Measurements from ENCODE around the gene PAFAH1B1. TPM values are rescaled to one million over a fixed set of nuclear protein-coding genes. Genes with fewer than 3 reads are reported as not detected.
"Not testable (repeated sequence)": the region's sequence is repeated elsewhere in the genome, so short reads cannot be mapped to it uniquely, and the experiment has no call there.

PAFAH1B1 gene
- total RNA-seq, 1 donor from 2014 or later = 96.6 TPM

DNA sequence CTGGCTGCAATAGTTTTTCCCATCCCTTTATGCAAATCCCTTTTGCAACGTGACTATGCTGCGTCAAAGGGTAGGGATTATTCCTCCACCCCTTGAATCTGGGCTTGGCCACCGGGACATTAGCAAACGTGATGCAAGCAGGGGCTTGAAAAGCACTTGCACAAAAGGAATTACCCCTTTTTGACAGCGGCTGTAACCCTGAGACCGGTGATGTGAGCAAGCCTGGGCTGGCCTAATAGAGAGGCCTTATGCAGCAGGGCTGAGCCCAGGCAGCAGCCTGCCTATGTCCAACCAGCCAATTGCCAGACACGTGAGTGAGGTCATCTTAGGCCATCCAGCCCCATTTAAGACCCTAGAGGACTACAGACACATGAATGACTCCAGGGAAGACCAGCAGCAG lies 30.4 kb upstream of the PAFAH1B1 start:
- no peaks in the 10 kb centered on the region for H3K27me3 ChIP-seq (ENCODE audit: control insufficient read depth in 3 of 3, insufficient read depth in 3 of 3, low read length in 3 of 3)
- H3K36me3 ChIP-seq (ENCODE audit: control insufficient read depth in 3 of 3, insufficient read depth in 3 of 3, low read length in 3 of 3) = no peaks in the 10 kb centered on the region
- no peak overlapping the region for H3K9ac ChIP-seq (ENCODE audit: low read depth in 1 of 3, low read length in 3 of 3)
- no peak overlapping the region for H3K4me3 ChIP-seq (ENCODE audit: low read length in 3 of 3)
- H3K27ac ChIP-seq (ENCODE audit: low read depth, low read length) = no peak overlapping the region
- no peaks in the 10 kb centered on the region for H3K4me1 ChIP-seq (ENCODE audit: control insufficient read depth in 3 of 3, insufficient read depth in 3 of 3, low read length in 3 of 3)
- H3K9me3 ChIP-seq (ENCODE audit: control insufficient read depth in 3 of 3, low read length in 3 of 3) = no peaks in the 10 kb centered on the region

DNA sequence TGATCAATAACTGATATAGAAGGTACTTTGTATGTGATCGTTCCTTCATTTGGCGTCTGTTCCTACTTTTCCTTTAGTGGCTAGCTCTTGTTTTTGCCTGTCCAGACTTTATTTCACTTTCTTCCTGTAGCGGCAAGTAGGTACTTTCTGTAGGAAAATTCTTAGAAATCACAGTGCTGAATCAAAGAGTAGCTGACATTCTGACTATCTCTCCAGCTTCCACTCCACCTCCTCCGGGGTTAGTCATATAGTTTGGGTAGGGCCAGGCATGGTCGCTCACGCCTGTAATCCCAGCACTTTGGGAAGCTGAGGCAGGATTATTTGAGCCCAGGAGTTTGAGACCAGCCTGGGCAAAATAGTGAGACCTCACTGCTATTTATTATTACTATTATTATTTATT lies 29.9 kb upstream of the PAFAH1B1 start:
- Histone ChIP-seq H3K36me3 (ENCODE audit: control insufficient read depth in 3 of 3, insufficient read depth in 3 of 3, low read length in 3 of 3) (no peaks in the 10 kb centered on the region), H3K4me1 (ENCODE audit: control insufficient read depth in 3 of 3, insufficient read depth in 3 of 3, low read length in 3 of 3) (no peaks in the 10 kb centered on the region), H3K4me3 (ENCODE audit: low read length in 3 of 3) (no peak overlapping the region), H3K9ac (ENCODE audit: low read depth in 1 of 3, low read length in 3 of 3) (no peak overlapping the region), H3K27ac (ENCODE audit: low read depth, low read length) (no peak overlapping the region), H3K27me3 (ENCODE audit: control insufficient read depth in 3 of 3, insufficient read depth in 3 of 3, low read length in 3 of 3) (no peaks in the 10 kb centered on the region), H3K9me3 (ENCODE audit: control insufficient read depth in 3 of 3, low read length in 3 of 3) (no peaks in the 10 kb centered on the region)

DNA sequence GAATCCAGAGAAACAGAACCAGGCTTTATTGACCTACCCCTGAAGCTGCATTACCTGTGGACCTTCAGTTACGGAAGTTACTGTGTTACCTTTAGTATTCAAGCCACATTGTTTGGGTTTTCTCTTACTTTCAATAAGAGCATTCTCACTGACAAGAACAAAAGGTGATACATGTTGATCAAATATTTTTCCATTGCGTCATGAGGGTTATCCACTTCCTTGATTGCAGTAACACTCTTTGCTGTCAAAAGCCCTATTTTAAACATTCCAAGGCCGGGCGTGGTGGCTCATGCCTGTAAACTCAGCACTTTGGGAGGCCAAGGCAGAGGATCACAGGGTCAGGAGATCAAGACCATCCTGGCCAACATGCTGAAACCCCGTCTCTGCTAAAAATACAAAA lies 28.6 kb upstream of the PAFAH1B1 start:
- no peak overlapping the region for H3K27ac ChIP-seq (ENCODE audit: low read depth, low read length)
- no peak overlapping the region for H3K4me3 ChIP-seq (ENCODE audit: low read length in 3 of 3)
- H3K36me3 ChIP-seq (ENCODE audit: control insufficient read depth in 3 of 3, insufficient read depth in 3 of 3, low read length in 3 of 3) = no peaks in the 10 kb centered on the region
- H3K27me3 ChIP-seq (ENCODE audit: control insufficient read depth in 3 of 3, insufficient read depth in 3 of 3, low read length in 3 of 3) = no peaks in the 10 kb centered on the region
- H3K9me3 ChIP-seq (ENCODE audit: control insufficient read depth in 3 of 3, low read length in 3 of 3) = no peaks in the 10 kb centered on the region
- no peaks in the 10 kb centered on the region for H3K4me1 ChIP-seq (ENCODE audit: control insufficient read depth in 3 of 3, insufficient read depth in 3 of 3, low read length in 3 of 3)
- H3K9ac ChIP-seq (ENCODE audit: low read depth in 1 of 3, low read length in 3 of 3) = no peak overlapping the region

GRCh38 chr17:2566056-2566455 lies 27.4 kb upstream of the PAFAH1B1 start:
- no peaks in the 10 kb centered on the region for H3K4me1 ChIP-seq (ENCODE audit: control insufficient read depth in 3 of 3, insufficient read depth in 3 of 3, low read length in 3 of 3)
- H3K9ac ChIP-seq (ENCODE audit: low read depth in 1 of 3, low read length in 3 of 3) = no peak overlapping the region
- H3K9me3 ChIP-seq (ENCODE audit: control insufficient read depth in 3 of 3, low read length in 3 of 3) = no peaks in the 10 kb centered on the region
- no peak overlapping the region for H3K27ac ChIP-seq (ENCODE audit: low read depth, low read length)
- no peaks in the 10 kb centered on the region for H3K27me3 ChIP-seq (ENCODE audit: control insufficient read depth in 3 of 3, insufficient read depth in 3 of 3, low read length in 3 of 3)
- H3K36me3 ChIP-seq (ENCODE audit: control insufficient read depth in 3 of 3, insufficient read depth in 3 of 3, low read length in 3 of 3) = no peaks in the 10 kb centered on the region
- no peak overlapping the region for H3K4me3 ChIP-seq (ENCODE audit: low read length in 3 of 3)

DNA sequence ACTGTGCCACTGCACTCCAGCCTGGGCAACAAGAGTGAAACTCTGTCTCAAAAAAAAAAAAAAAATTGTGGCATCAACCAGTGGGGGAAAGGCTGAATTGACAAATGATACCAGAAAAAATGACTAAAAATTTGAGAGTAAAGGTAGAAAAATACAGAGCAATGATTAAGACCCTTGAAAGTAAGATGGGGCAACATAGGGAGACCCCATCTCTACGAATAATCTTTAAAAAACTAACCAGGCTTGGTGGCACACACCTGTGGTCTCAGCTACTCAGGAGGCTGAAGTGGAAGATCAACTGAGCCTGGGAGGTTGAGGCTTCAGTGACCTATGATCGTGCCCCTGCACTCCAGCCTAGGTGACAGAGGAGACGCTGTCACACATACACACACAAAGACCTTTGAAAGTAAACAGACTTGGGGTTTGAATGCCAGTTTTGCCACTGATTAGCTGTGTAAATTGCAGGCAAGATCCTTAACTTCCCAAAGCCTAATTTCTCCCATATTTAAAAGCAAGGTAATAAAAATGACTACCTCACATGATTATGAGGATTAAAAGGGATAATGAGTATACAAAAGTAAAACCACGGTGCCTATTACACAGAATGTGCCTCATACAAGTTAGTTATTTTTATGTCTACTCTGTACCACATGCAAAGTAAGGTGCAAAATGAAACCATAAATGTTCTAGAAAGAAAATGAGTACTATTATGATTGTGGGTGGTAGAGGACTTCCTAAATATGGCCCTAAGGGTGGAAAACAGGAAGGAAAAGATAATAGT lies 21.7 kb upstream of the PAFAH1B1 start:
- Histone ChIP-seq H3K36me3 (ENCODE audit: control insufficient read depth in 3 of 3, insufficient read depth in 3 of 3, low read length in 3 of 3) (no peaks in the 10 kb centered on the region), H3K4me1 (ENCODE audit: control insufficient read depth in 3 of 3, insufficient read depth in 3 of 3, low read length in 3 of 3) (no peaks in the 10 kb centered on the region), H3K27ac (ENCODE audit: low read depth, low read length) (no peak overlapping the region), H3K27me3 (ENCODE audit: control insufficient read depth in 3 of 3, insufficient read depth in 3 of 3, low read length in 3 of 3) (no peaks in the 10 kb centered on the region), H3K9ac (ENCODE audit: low read depth in 1 of 3, low read length in 3 of 3) (no peak overlapping the region), H3K9me3 (ENCODE audit: control insufficient read depth in 3 of 3, low read length in 3 of 3) (no peaks in the 10 kb centered on the region), H3K4me3 (ENCODE audit: low read length in 3 of 3) (no peak overlapping the region)

GRCh38 chr17:2572304-2572609 lies 21.2 kb upstream of the PAFAH1B1 start:
- not testable (repeated sequence) for H3K4me3 ChIP-seq (ENCODE audit: low read length in 3 of 3); H3K9ac ChIP-seq (ENCODE audit: low read depth in 1 of 3, low read length in 3 of 3); H3K4me1 ChIP-seq (ENCODE audit: control insufficient read depth in 3 of 3, insufficient read depth in 3 of 3, low read length in 3 of 3); H3K27me3 ChIP-seq (ENCODE audit: control insufficient read depth in 3 of 3, insufficient read depth in 3 of 3, low read length in 3 of 3); H3K9me3 ChIP-seq (ENCODE audit: control insufficient read depth in 3 of 3, low read length in 3 of 3); H3K27ac ChIP-seq (ENCODE audit: low read depth, low read length); H3K36me3 ChIP-seq (ENCODE audit: control insufficient read depth in 3 of 3, insufficient read depth in 3 of 3, low read length in 3 of 3)

GRCh38 chr17:2580151-2580550 lies 13.3 kb upstream of the PAFAH1B1 start:
- H3K9ac ChIP-seq (ENCODE audit: low read depth in 1 of 3, low read length in 3 of 3) = no peak overlapping the region
- H3K27ac ChIP-seq (ENCODE audit: low read depth, low read length) = no peak overlapping the region
- H3K4me1 ChIP-seq (ENCODE audit: control insufficient read depth in 3 of 3, insufficient read depth in 3 of 3, low read length in 3 of 3) = no peaks in the 10 kb centered on the region
- H3K9me3 ChIP-seq (ENCODE audit: control insufficient read depth in 3 of 3, low read length in 3 of 3) = no peaks in the 10 kb centered on the region
- no peaks in the 10 kb centered on the region for H3K36me3 ChIP-seq (ENCODE audit: control insufficient read depth in 3 of 3, insufficient read depth in 3 of 3, low read length in 3 of 3)
- H3K27me3 ChIP-seq (ENCODE audit: control insufficient read depth in 3 of 3, insufficient read depth in 3 of 3, low read length in 3 of 3) = peaks cover 0 to 4% (median 0%) of the 10 kb centered on the region in 3 donors
- no peak overlapping the region for H3K4me3 ChIP-seq (ENCODE audit: low read length in 3 of 3)

GRCh38 chr17:2580661-2581060 lies 12.8 kb upstream of the PAFAH1B1 start:
- Histone ChIP-seq H3K9me3 (ENCODE audit: control insufficient read depth in 3 of 3, low read length in 3 of 3) (no peaks in the 10 kb centered on the region), H3K27ac (ENCODE audit: low read depth, low read length) (no peak overlapping the region), H3K27me3 (ENCODE audit: control insufficient read depth in 3 of 3, insufficient read depth in 3 of 3, low read length in 3 of 3) (peaks cover 0 to 4% (median 0%) of the 10 kb centered on the region in 3 donors), H3K4me3 (ENCODE audit: low read length in 3 of 3) (no peak overlapping the region), H3K9ac (ENCODE audit: low read depth in 1 of 3, low read length in 3 of 3) (no peak overlapping the region), H3K36me3 (ENCODE audit: control insufficient read depth in 3 of 3, insufficient read depth in 3 of 3, low read length in 3 of 3) (no peaks in the 10 kb centered on the region), H3K4me1 (ENCODE audit: control insufficient read depth in 3 of 3, insufficient read depth in 3 of 3, low read length in 3 of 3) (no peaks in the 10 kb centered on the region)

GRCh38 chr17:2582493-2582892 lies 11.0 kb upstream of the PAFAH1B1 start:
- Histone ChIP-seq H3K4me1 (ENCODE audit: control insufficient read depth in 3 of 3, insufficient read depth in 3 of 3, low read length in 3 of 3) (no peaks in the 10 kb centered on the region), H3K27ac (ENCODE audit: low read depth, low read length) (no peak overlapping the region), H3K9ac (ENCODE audit: low read depth in 1 of 3, low read length in 3 of 3) (no peak overlapping the region), H3K9me3 (ENCODE audit: control insufficient read depth in 3 of 3, low read length in 3 of 3) (no peaks in the 10 kb centered on the region), H3K4me3 (ENCODE audit: low read length in 3 of 3) (no peak overlapping the region), H3K27me3 (ENCODE audit: control insufficient read depth in 3 of 3, insufficient read depth in 3 of 3, low read length in 3 of 3) (peaks cover 0 to 4% (median 0%) of the 10 kb centered on the region in 3 donors), H3K36me3 (ENCODE audit: control insufficient read depth in 3 of 3, insufficient read depth in 3 of 3, low read length in 3 of 3) (no peaks in the 10 kb centered on the region)

DNA sequence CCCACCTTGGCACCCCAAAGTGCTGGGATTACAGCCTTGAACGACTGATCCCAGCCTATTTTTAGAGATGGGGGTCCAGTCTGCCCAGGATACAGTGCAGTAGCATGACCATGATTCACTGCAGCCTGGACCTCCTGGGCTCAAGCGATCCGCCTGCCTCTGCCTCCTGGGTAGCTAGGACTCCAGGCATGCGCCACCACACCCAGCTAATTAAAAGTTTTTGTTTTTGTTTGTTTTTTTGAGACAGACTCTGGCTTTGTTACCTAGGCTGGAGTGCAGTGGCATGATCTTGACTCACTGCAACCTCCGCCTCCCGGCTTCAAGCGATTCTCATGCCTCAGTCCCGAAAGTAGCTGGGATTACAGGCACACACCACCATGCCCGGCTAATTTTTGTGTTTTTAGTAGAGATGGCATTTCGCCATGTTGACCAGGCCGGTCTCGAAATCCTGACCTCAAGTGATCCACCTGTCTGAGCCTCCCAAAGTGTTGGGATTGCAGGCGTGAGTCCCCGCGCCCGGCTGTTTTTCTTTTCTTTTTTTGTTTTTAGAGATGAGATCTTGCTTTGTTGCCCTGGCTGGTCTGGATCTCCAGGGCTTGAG lies 2.3 kb upstream of the PAFAH1B1 start:
- H3K9ac ChIP-seq (ENCODE audit: low read depth in 1 of 3, low read length in 3 of 3) = no peak overlapping the region
- no peaks in the 10 kb centered on the region for H3K27me3 ChIP-seq (ENCODE audit: control insufficient read depth in 3 of 3, insufficient read depth in 3 of 3, low read length in 3 of 3)
- no peaks in the 10 kb centered on the region for H3K9me3 ChIP-seq (ENCODE audit: control insufficient read depth in 3 of 3, low read length in 3 of 3)
- H3K4me1 ChIP-seq (ENCODE audit: control insufficient read depth in 3 of 3, insufficient read depth in 3 of 3, low read length in 3 of 3) = peaks cover 9 to 21% (median 15%) of the 10 kb centered on the region in 3 donors
- no peak overlapping the region for H3K4me3 ChIP-seq (ENCODE audit: low read length in 3 of 3)
- H3K27ac ChIP-seq (ENCODE audit: low read depth, low read length) = no peak overlapping the region
- no peaks in the 10 kb centered on the region for H3K36me3 ChIP-seq (ENCODE audit: control insufficient read depth in 3 of 3, insufficient read depth in 3 of 3, low read length in 3 of 3)
